Fibroblast of peridontal ligament (primary cell): ENCODE results near the gene MRPL34.
"Not testable (repeated sequence)": the region's sequence is repeated elsewhere in the genome, so short reads cannot be mapped to it uniquely, and the experiment has no call there.

Source experiments
- DNase-seq: peaks from one replicate; pipeline ENCODE4 v3.0.0-alpha.2; 2010; ENCODE audit errors: extremely low read depth

MRPL34 gene

GRCh38 chr19:17285415-17286135 is 20.1 kb upstream of the MRPL34 start:
- no peak for DNase-seq

DNA sequence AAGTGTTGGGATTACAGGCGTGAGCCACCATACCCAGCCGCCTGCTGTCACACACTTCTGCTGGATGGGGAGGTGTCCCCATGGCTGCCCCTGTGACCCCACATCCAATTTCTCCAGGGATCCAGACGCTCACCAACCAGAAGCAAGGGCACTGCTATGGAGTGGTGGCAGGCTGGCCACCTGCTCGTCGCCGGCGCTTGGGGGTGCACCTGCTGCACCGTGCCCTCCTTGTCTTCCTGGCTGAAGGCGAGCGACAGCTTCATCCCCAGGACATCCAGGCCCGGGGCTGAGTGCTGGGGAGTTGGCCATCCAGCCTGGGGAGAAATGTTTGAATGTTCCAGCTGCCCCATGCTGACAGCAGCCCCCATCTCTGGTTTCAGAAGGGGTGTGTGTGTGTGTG is 19.4 kb upstream of the MRPL34 start:
- no peak for DNase-seq

- no peak for DNase-seq
These were observed 18.9 kb upstream of the MRPL34 start for GRCh38 chr19:17286752-17287151.

GRCh38 chr19:17289489-17289888 is 16.2 kb upstream of the MRPL34 start:
- peak; percentile 86 for DNase-seq

DNA sequence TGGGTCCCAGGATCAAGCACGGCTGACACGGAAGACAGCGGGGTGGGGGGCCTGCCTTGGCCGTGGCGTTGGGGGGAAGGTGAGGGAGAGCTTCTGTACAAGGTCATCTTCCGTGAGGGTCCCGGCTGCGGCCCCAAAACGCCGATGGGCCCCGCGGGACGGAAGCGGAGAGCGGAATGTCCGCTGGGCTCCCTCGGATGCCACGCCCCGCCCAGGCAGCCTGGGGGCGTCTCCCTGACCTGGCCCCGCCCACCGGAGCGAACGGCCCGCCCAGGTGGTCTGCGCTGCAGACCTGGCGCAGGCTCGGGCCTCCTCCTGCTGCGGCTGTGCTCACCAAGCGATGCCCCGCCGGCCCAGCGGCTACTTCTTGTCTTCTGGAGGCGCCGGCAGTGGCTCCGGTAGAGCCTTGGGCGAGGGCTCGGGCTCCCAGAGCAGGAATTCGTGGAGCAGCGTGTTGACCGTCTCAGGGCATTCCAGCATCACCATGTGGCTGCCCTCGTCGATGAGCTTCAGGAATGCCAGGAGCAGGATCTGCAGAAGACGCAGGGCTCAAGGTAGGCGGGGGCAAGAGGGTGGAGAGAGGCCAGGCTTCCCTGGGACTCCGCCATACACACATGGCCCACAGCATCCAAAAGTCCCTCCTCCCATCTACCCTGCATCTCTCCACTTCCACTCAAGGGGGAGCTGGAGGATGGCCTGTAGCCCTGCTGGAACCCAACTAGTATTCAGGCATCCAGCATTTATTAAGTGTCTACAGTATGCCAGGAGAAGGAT is 13.2 kb upstream of the MRPL34 start:
- peak; percentile 81 for DNase-seq

- no peak for DNase-seq
These were observed 12.1 kb upstream of the MRPL34 start for GRCh38 chr19:17293605-17294004.

DNA sequence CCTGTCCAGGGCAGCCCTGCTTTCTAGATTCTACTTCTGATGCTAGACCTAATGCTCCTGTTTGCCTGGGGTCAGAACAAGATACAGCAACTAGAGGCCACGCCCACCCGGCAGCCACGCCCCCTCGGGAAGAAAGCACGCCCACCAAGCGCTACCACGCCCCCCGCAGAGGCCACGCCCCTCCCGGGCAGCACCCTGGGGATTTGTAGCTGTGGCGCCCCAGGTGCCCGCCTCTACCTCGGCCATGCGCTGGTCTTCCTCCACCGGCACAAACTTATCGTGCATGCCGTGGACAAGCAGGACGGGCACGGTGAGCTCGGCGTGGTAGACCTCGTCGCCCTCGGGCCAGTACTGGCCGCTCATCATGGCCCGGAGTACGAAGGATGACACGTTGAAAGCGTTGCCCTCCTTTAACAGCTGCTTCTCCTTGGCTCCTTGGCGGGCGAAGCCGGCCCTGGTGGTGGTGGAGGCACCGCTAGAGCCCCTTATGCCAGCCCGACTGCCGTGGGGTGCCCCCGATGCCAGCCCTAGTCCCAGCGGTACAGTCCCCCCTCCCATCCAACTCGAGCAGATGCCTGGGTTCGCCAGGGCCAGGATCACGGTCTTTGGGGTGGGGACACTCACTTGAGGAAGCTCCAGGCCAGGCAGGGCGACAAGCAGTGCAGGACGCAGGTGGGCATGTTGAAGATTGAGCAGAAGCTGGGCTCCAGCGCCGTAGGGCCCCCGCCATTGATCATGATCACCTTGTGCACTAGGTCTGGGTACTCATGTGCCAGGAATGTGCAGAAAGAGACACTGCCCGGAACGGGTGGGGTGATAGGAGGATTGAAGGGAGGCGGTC is 11.4 kb upstream of the MRPL34 start:
- DNase-seq = no peak

- not testable (repeated sequence) for DNase-seq
These were observed 10.1 kb upstream of the MRPL34 start for GRCh38 chr19:17295551-17295950.

DNA sequence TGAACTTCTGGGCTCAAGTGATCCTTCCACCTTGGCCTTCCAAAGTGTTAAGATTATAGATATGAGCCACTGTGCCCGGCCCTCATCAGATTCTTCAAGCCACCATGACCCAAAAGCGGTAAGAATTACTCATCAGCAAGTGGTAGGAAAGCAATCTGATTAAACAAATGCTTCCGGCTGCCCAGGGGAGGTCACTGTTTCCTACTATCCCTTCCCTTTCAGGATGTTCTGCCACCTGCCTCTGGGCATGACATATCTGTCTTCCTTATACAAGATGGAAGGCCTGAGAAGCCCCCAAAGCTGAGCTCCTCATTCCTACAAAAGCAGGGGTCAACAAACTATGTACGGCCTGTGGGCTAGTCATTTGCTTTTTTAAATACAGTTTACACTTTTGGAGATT is 9.4 kb upstream of the MRPL34 start:
- no peak for DNase-seq

DNA sequence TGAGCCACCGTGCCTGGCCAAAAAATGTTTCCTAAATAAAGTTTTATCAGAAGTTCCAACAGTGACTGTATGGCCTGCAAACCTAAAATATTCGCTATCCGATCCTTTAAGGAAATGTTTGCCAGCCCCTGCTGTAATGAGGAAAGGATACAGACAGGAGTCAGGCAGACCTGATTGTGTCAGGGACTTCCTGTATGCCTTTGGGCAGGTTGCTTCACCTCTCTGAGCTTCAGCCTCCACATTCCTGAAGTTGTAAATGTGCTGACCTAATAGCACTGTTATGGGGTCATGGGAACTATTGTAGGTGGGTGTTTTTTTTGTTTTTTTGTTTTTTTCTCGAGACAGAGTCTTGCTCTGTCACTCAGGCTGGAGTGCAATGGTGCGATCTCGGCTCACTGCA is 8.7 kb upstream of the MRPL34 start:
- DNase-seq = no peak

GRCh38 chr19:17300992-17301619 is 4.6 kb upstream of the MRPL34 start:
- DNase-seq = no peak

- no peak for DNase-seq
These were observed 3.1 kb upstream of the MRPL34 start for GRCh38 chr19:17302391-17303166.

- peak; percentile 93 for DNase-seq
These were observed 2.3 kb upstream of the MRPL34 start, which contains the start of gene ABHD8 for GRCh38 chr19:17303167-17303939. Gene ABHD8 (minus strand): TSS chr19:17303425. CDS start chr19:17301616, 1,809 bp downstream.

DNA sequence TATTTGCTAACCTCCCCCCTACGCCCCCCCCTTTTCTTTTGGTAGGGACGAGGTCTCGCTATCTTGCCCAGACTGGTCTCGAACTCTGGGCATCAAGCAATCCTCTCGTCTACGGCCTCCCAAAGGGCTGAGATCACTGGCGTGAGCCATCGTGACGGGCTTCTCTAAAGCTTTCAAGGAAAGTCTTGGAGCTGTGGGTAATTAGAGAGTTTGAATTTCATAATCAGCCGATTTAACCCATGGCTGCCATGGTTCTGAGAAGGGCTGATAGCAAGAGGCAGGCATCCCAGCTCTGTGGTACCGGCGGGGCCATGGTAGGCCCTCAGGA is 1.8 kb upstream of the MRPL34 start:
- peak; percentile 57 for DNase-seq

DNA sequence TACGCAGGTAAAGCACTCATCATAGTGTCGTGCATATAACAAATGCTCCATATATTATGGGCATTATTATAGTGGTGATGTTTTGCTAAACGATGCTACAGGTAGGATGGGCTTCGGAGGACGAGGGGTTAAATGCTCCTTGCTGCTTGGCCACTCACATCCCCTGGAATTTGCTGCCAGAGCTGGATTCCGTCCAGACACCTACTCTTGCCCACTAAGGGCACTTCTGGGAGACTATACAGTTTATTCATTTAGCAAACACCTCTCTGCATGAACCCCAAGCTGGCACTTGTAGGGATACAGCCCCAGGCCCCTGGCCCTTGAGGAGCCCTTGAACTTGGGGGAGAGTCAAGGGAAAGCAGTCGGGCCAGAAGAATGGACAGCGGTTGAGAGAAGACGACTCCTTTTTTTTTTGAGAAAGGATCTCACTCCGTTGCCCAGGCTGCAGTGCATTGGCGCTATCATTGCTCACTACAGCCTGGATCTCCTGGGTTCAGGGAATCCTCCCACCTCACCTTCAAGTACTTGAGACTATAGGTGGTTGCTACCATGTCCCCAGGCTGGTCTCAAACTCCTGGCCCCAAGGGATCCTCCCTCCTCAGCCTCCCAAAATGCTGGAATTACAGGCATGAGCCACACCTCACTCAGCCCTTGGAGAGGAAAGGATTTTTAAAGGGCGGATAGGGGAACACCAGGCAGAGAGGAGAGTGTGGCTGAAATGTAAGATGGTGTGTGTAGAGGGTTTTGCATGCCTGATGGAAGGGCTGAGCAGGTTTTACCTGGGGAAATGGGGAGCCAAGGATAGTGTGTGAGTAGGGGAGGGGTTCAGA is 1.1 kb upstream of the MRPL34 start:
- no peak for DNase-seq

GRCh38 chr19:17305216-17305516 is 506 bp upstream of the MRPL34 start:
- DNase-seq = no peak

DNA sequence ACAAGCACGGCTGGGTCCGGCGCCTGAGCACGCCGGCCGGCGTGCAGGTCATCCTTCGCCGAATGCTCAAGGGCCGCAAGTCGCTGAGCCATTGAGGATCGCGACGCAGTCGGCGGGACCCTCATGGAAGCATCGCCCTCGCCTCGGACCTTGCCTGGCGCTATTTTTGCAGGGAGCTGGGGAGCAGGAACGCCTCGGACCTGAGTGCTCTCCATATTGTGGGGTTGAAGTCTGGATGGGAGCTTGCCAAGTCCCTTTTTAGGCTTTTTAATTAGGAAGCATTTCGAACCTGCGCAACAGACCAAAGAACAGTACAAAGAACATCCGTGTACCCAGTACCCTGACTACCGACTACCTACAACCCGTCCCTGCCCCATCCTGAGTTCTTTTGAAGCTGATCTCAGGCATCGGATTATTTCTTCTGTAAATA is 628 bp downstream of the MRPL34 start:
- no peak for DNase-seq

GRCh38 chr19:17307876-17308377 is 2.3 kb downstream of the MRPL34 start:
- DNase-seq = no peak

GRCh38 chr19:17309198-17309964 is 3.7 kb downstream of the MRPL34 start, which contains the start of gene DDA1:
Gene DDA1 (plus strand): TSS chr19:17309563. CDS start chr19:17309655, 92 bp downstream.
- DNase-seq = peak; percentile 100
